NCI-H1417 (cell line): ENCODE results near the gene PLEKHH2.
"Not testable (repeated sequence)": the region's sequence is repeated elsewhere in the genome, so short reads cannot be mapped to it uniquely, and the experiment has no call there.

Experiments
- DNase-seq, 3 experiments: peaks; one replicate each; lab custom pipeline; 2025; lab: John Stamatoyannopoulos, UW

PLEKHH2 gene

GRCh38 chr2:43636621-43637020, 439 bp upstream of the PLEKHH2 start:
- DNase-seq: no peak

GRCh38 chr2:43642363-43642762, 5.3 kb downstream of the PLEKHH2 start:
- DNase-seq: no peak

GRCh38 chr2:43643680-43644079, 6.6 kb downstream of the PLEKHH2 start:
- no peak for DNase-seq

- DNase-seq: no peak
These were observed 12.1 kb downstream of the PLEKHH2 start for GRCh38 chr2:43648994-43649701.

- DNase-seq: no peak
These were observed 16.4 kb downstream of the PLEKHH2 start for GRCh38 chr2:43653506-43653905.

- no peak for DNase-seq
These were observed 20.2 kb downstream of the PLEKHH2 start for GRCh38 chr2:43657241-43657640.

GRCh38 chr2:43675646-43676321, 38.7 kb downstream of the PLEKHH2 start:
- no peak for DNase-seq

- peak in 1 of 3 experiments; percentile 39 for DNase-seq
These were observed 39.4 kb downstream of the PLEKHH2 start, which contains the start of gene C1GALT1C1L for GRCh38 chr2:43676322-43677050. C1GALT1C1L (minus strand) TSS chr2:43676429; CDS start chr2:43676322, 107 bp downstream.

GRCh38 chr2:43677783-43678182, 40.7 kb downstream of the PLEKHH2 start:
- DNase-seq: not testable (repeated sequence)

- no peak for DNase-seq
These were observed 48.3 kb downstream of the PLEKHH2 start for GRCh38 chr2:43685357-43685756.

GRCh38 chr2:43689999-43690398, 52.9 kb downstream of the PLEKHH2 start:
- DNase-seq: no peak

- no peak for DNase-seq
These were observed 55.5 kb downstream of the PLEKHH2 start for GRCh38 chr2:43692428-43692994.

- DNase-seq: not testable (repeated sequence)
These were observed 61.1 kb downstream of the PLEKHH2 start for GRCh38 chr2:43698140-43698539.

- no peak for DNase-seq
These were observed 62.7 kb downstream of the PLEKHH2 start for GRCh38 chr2:43699761-43700160.

- DNase-seq: no peak
These were observed 64.1 kb downstream of the PLEKHH2 start for GRCh38 chr2:43701111-43701510.

- no peak for DNase-seq
These were observed 70.4 kb downstream of the PLEKHH2 start for GRCh38 chr2:43707255-43708015.

GRCh38 chr2:43708178-43708577, 71.1 kb downstream of the PLEKHH2 start:
- no peak for DNase-seq

- DNase-seq: no peak
These were observed 71.8 kb downstream of the PLEKHH2 start for GRCh38 chr2:43708891-43709290.

- no peak for DNase-seq
These were observed 73.8 kb downstream of the PLEKHH2 start for GRCh38 chr2:43710866-43711265.

- no peak for DNase-seq
These were observed 77.1 kb downstream of the PLEKHH2 start for GRCh38 chr2:43714164-43714563.

- DNase-seq: no peak
These were observed 78.4 kb downstream of the PLEKHH2 start for GRCh38 chr2:43715300-43716098.
